AG09309 (cell line): ENCODE measurements around the gene SPATA6L.
A peak's percentile ranks its signal among the peaks of the same experiment; 100 is the strongest.

ENCODE experiments used
- DNase-seq: peaks from one replicate; pipeline ENCODE4 v3.0.0-alpha.2; 2010; ENCODE audit warnings: low read depth
- H3K4me3 ChIP-seq: 2 replicates; pipeline ENCODE4 v1.5.1; 2011; ENCODE audit warnings: mild to moderate bottlenecking, low read depth, low read length, moderate library complexity; ENCODE audit not compliant: control insufficient read depth
- CTCF ChIP-seq: IDR thresholded peaks from 2 replicates; pipeline ENCODE4 v1.5.1; 2011; ENCODE audit warnings: mild to moderate bottlenecking, low read depth, low read length, inconsistent platforms; ENCODE audit not compliant: insufficient read depth, control insufficient read depth; ENCODE audit errors: missing control alignments

The SPATA6L gene

GRCh38 chr9:4654538-4654937 lies 11.7 kb downstream of the SPATA6L start:
- TF ChIP-seq CTCF: no peak
- DNase-seq: no peak

DNA sequence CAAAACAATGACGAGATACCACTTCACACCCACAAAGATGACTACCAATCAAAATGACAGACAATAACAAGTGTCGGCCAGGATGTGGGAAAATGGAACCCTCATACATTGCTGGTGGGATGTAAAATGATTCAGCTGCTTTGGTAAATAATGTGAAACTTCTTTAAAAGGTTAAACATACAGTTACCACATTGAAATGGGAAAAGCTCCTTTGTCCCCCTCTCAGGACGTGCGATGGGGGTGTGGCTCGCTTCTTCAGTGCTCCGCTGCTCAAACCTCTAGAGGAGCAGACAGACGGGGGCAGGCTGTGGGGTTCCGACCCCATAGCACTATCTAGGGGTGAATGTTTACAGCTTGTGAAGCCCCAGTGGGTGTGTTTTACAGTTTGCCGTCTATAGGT lies 12.2 kb downstream of the SPATA6L start:
- H3K4me3 ChIP-seq: no peak overlapping the region
- no peak for TF ChIP-seq CTCF
- DNase-seq: no peak

More at GRCh38 chr9:4654538-4654937, 11.7 kb downstream of the SPATA6L start:
- no peak overlapping the region for H3K4me3 ChIP-seq

GRCh38 chr9:4642351-4642750 lies 23.9 kb downstream of the SPATA6L start:
- no peak overlapping the region for H3K4me3 ChIP-seq
- no peak for TF ChIP-seq CTCF

DNA sequence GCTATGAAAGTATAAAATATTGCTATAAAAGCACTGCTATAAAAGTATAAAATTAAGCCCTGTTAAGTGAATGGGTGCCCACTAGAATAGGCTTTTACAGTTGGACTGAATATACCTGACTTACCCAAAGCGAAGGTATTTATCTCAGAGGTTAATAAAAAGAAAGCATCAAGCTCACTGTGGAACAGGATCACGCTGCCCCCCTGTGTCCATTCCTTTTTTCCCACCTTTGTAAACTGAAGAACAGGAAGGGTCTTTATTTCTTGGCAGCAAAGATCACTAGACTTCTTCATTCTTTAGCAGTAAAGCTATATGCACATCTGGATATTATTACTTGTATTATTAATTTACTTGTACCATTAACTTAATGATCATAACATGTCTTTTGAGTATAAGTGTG lies 26.3 kb downstream of the SPATA6L start:
- TF ChIP-seq CTCF: peak; percentile 63
- no peak overlapping the region for H3K4me3 ChIP-seq
- DNase-seq: no peak

More at GRCh38 chr9:4642351-4642750, 23.9 kb downstream of the SPATA6L start:
- DNase-seq: no peak

GRCh38 chr9:4639420-4639819 lies 26.9 kb downstream of the SPATA6L start:
- H3K4me3 ChIP-seq: no peak overlapping the region
- no peak for DNase-seq
- no peak for TF ChIP-seq CTCF

- no peak for DNase-seq
- no peak overlapping the region for H3K4me3 ChIP-seq
- TF ChIP-seq CTCF: no peak
Measured at GRCh38 chr9:4638968-4639367, 27.3 kb downstream of the SPATA6L start.

DNA sequence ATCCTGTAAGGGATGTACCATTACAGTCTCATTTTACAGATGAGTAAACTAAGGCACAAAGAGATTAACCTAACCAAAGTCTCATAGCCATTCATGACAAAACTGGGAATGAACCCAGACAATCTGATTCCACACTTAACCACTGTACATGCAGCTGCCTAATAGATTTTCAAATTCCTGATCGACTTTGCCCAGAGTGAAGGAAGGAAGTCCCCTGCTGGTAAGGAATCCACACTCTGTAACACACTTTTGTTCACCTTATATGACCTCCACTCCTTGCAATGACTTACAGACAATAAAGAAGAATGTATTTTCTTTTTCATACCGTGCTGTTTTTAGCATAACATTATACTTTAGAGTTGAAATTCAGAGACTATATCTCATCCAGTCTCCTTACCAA lies 35.4 kb downstream of the SPATA6L start:
- no peak for TF ChIP-seq CTCF
- H3K4me3 ChIP-seq: no peak overlapping the region
- no peak for DNase-seq
